A673 (cell line): ENCODE measurements around the gene CDK17.

Source experiments
- EZH2 ChIP-seq: fragments of 200-600 bp; sonication (generic); IDR thresholded peaks from 2 replicates; pipeline ENCODE4 v1.6.1; 2017; ENCODE audit warnings: borderline replicate concordance, low read depth, mild to moderate bottlenecking, mixed read lengths, antibody characterized with exemption, low read length; ENCODE audit not compliant: poor library complexity, severe bottlenecking
- TF ChIP-seq, protein P1 (sequence below): fragments of 300-800, 200-600 bp; sonication (generic); conservative IDR thresholded peaks from 2 replicates; pipeline ENCODE4 v1.5.1; 2017; ENCODE audit warnings: low read depth, mild to moderate bottlenecking, antibody characterized with exemption, low read length, moderate library complexity, mixed read lengths

DNA sequence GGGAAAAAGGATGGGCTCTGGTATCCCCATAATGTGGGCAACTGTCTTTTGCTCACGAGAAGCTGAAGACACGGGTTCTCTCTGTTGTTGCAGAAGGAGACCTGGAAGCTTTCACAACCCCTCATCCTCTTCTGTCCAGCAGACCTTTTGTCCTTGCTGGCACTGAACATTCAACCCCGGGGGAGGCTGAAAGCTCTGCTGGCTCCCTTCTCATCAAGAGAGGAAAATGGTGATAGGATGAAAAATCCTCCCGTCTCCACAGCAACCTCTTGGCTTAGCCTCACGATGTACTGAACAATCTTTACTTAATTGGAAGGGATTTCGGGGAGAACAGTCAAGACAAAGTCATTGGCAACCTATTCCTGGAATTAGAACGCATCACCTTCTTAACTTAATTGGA lies 167.1 kb downstream of the CDK17 start:
- TF ChIP-seq, protein P1, sequence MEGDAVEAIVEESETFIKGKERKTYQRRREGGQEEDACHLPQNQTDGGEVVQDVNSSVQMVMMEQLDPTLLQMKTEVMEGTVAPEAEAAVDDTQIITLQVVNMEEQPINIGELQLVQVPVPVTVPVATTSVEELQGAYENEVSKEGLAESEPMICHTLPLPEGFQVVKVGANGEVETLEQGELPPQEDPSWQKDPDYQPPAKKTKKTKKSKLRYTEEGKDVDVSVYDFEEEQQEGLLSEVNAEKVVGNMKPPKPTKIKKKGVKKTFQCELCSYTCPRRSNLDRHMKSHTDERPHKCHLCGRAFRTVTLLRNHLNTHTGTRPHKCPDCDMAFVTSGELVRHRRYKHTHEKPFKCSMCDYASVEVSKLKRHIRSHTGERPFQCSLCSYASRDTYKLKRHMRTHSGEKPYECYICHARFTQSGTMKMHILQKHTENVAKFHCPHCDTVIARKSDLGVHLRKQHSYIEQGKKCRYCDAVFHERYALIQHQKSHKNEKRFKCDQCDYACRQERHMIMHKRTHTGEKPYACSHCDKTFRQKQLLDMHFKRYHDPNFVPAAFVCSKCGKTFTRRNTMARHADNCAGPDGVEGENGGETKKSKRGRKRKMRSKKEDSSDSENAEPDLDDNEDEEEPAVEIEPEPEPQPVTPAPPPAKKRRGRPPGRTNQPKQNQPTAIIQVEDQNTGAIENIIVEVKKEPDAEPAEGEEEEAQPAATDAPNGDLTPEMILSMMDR = no peak
- TF ChIP-seq EZH2 = no peak
